ENCODE measurements around the gene OR10A5. TPM values are rescaled to one million over a fixed set of nuclear protein-coding genes. Genes with fewer than 3 reads are reported as not detected.

The OR10A5 gene
- polyA plus RNA-seq, 1 donor (not counting 4 experiments of a cell fraction or from before 2014, with no cell fraction given): not detected

GRCh38 chr11:6895010-6895409 is 49.5 kb downstream of the OR10A5 start:
- no peak for DNase-seq (ENCODE audit: low read depth, low spot score)
- no peak overlapping the region for H2AFZ ChIP-seq (ENCODE audit: control insufficient read depth, low read length)
- no peaks in the 10 kb centered on the region for H3K9me1 ChIP-seq (ENCODE audit: control insufficient read depth, extremely low read depth, insufficient read depth, low read length)
- H3K4me2 ChIP-seq (ENCODE audit: control insufficient read depth, extremely low read depth, insufficient read depth, low read depth, low read length): no peak overlapping the region
- TF ChIP-seq, protein P1, sequence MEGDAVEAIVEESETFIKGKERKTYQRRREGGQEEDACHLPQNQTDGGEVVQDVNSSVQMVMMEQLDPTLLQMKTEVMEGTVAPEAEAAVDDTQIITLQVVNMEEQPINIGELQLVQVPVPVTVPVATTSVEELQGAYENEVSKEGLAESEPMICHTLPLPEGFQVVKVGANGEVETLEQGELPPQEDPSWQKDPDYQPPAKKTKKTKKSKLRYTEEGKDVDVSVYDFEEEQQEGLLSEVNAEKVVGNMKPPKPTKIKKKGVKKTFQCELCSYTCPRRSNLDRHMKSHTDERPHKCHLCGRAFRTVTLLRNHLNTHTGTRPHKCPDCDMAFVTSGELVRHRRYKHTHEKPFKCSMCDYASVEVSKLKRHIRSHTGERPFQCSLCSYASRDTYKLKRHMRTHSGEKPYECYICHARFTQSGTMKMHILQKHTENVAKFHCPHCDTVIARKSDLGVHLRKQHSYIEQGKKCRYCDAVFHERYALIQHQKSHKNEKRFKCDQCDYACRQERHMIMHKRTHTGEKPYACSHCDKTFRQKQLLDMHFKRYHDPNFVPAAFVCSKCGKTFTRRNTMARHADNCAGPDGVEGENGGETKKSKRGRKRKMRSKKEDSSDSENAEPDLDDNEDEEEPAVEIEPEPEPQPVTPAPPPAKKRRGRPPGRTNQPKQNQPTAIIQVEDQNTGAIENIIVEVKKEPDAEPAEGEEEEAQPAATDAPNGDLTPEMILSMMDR (optimal IDR thresholded peaks at IDR 0.05 in 1 of 3, IDR thresholded peaks at IDR 0.05 in 1 of 3, conservative IDR thresholded peaks at IDR 0.05 in 1 of 3; ENCODE audit: extremely low read depth in 1 of 3, insufficient read depth in 2 of 3, low read length in 3 of 3): no peak
- TF ChIP-seq EZH2 (IDR thresholded peaks at IDR 0.05; ENCODE audit: low read length): no peak
- no peaks in the 10 kb centered on the region for H4K20me1 ChIP-seq (ENCODE audit: control insufficient read depth, extremely low read depth, insufficient read depth, low read length)
- H3K27ac ChIP-seq (ENCODE audit: control insufficient read depth, insufficient read depth, low read length): no peak overlapping the region
- no peak for FAIRE-seq
- dilution Hi-C loops (cut with MboI; ENCODE audit: extremely low pct_ligation_motif_present, low sequenced_read_pairs): no loop called here
- no peak overlapping the region for H3K4me3 ChIP-seq (ENCODE audit: control insufficient read depth in 2 of 3, extremely low read depth in 1 of 3, insufficient read depth in 2 of 3, low read depth in 1 of 3, low read length in 3 of 3)
- no peak overlapping the region for H3K9ac ChIP-seq (ENCODE audit: control insufficient read depth, extremely low read depth, insufficient read depth, low read length)
- no peaks in the 10 kb centered on the region for H3K4me1 ChIP-seq (ENCODE audit: control insufficient read depth, extremely low read depth, insufficient read depth, low read length)
- no peaks in the 10 kb centered on the region for H3K79me2 ChIP-seq (ENCODE audit: control insufficient read depth, insufficient read depth, low read length)
- H3K36me3 ChIP-seq (ENCODE audit: control insufficient read depth in 2 of 2, extremely low read depth in 1 of 2, insufficient read depth in 2 of 2, low read length in 2 of 2): no peaks in the 10 kb centered on the region
- H3K9me3 ChIP-seq (ENCODE audit: control insufficient read depth, low read depth, low read length): no peaks in the 10 kb centered on the region
- no peaks in the 10 kb centered on the region for H3K27me3 ChIP-seq (ENCODE audit: control insufficient read depth, extremely low read depth, insufficient read depth, low read length)

Other genes starting within 250 kb of the OR10A5 start
- 12.1 to 15.9 TPM (median 15.0 TPM) in 3 replicates for gene RRP8, start 242.1 kb upstream of the OR10A5 start, polyA plus RNA-seq
- 103 to 164 TPM (median 117 TPM) in 3 replicates for gene ILK, start 241.9 kb upstream of the OR10A5 start, polyA plus RNA-seq
- 120 to 181 TPM (median 165 TPM) in 3 replicates for gene TAF10, start 233.5 kb upstream of the OR10A5 start, polyA plus RNA-seq
- gene TPP1, start 226.3 kb upstream of the OR10A5 start, polyA plus RNA-seq: 34.8 to 61.3 TPM (median 55.3 TPM) in 3 replicates
- gene DCHS1, start 189.9 kb upstream of the OR10A5 start, polyA plus RNA-seq: 0.03 to 0.05 TPM (median 0.03 TPM) in 3 replicates
- gene MRPL17, start 162.3 kb upstream of the OR10A5 start, polyA plus RNA-seq: 52.1 to 96.3 TPM (median 81.0 TPM) in 3 replicates
- 0.04 to 0.11 TPM (median 0.08 TPM) in 3 replicates for gene OR2AG2, start 73.7 kb upstream of the OR10A5 start, polyA plus RNA-seq
- not detected in 3 replicates for gene OR2AG1, start 62.7 kb upstream of the OR10A5 start, polyA plus RNA-seq
- gene OR6A2, start 46.0 kb upstream of the OR10A5 start, polyA plus RNA-seq: 0.05 to 0.09 TPM in 2 of 3 replicates, not detected in the other
- gene OR10A2, start 17.4 kb downstream of the OR10A5 start, polyA plus RNA-seq: not detected in 3 replicates
- not detected in 3 replicates for gene OR10A4, start 30.9 kb downstream of the OR10A5 start, polyA plus RNA-seq
- gene OR2D2, start 46.8 kb downstream of the OR10A5 start, polyA plus RNA-seq: 0.10 to 0.14 TPM in 2 of 3 replicates, not detected in the other
- not detected in 3 replicates for gene OR2D3, start 75.3 kb downstream of the OR10A5 start, polyA plus RNA-seq
- gene ZNF215, start 80.7 kb downstream of the OR10A5 start, polyA plus RNA-seq: 3.3 to 6.1 TPM (median 5.3 TPM) in 3 replicates
- gene ZNF214, start 174.7 kb downstream of the OR10A5 start, polyA plus RNA-seq: 0.89 to 1.1 TPM (median 0.95 TPM) in 3 replicates
- gene NLRP14, start 174.8 kb downstream of the OR10A5 start, polyA plus RNA-seq: 0.03 TPM in 2 of 3 replicates, not detected in the other
- not detected in 3 replicates for gene RBMXL2, start 243.3 kb downstream of the OR10A5 start, polyA plus RNA-seq

Measured in keratinocyte (primary cell).